HUES6 (cell line): ENCODE measurements around the gene SLC25A10.
A peak's percentile ranks its signal among the peaks of the same experiment; 100 is the strongest.

ENCODE experiments used
- H3K27ac ChIP-seq: 2 replicates; pipeline ENCODE4 v1.7.0; 2013; ENCODE audit warnings: low read depth, mild to moderate bottlenecking, low read length, inconsistent platforms
- H3K27me3 ChIP-seq: 2 replicates; pipeline ENCODE4 v1.6.1; 2013; ENCODE audit warnings: low read length; ENCODE audit not compliant: control insufficient read depth, insufficient read depth
- H3K36me3 ChIP-seq: 2 replicates; pipeline ENCODE4 v1.6.1; 2013; ENCODE audit warnings: low read length; ENCODE audit not compliant: control insufficient read depth, insufficient read depth
- H3K4me1 ChIP-seq: 2 replicates; pipeline ENCODE4 v1.6.1; 2013; ENCODE audit warnings: low read length; ENCODE audit not compliant: control insufficient read depth, insufficient read depth
- H3K4me3 ChIP-seq: 2 replicates; pipeline ENCODE4 v1.5.1; 2013; ENCODE audit warnings: low read depth, low read length
- H3K9ac ChIP-seq: one replicate; pipeline ENCODE4 v1.6.1; 2013; ENCODE audit warnings: mild to moderate bottlenecking, low read length
- H3K9me3 ChIP-seq: 2 replicates; pipeline ENCODE4 v1.6.1; 2013; ENCODE audit warnings: low read depth, low read length; ENCODE audit not compliant: control insufficient read depth, insufficient read depth

The SLC25A10 gene

GRCh38 chr17:81700353-81701287 is 11.5 kb upstream of the SLC25A10 start:
- Histone ChIP-seq H3K36me3 (peaks cover 66% of the 10 kb centered on the region), H3K4me1 (peaks cover 14% of the 10 kb centered on the region), H3K27me3 (no peaks in the 10 kb centered on the region), H3K4me3 (no peak overlapping the region), H3K27ac (no peak overlapping the region), H3K9me3 (no peaks in the 10 kb centered on the region), H3K9ac (peak overlapping the region; percentile 7)

DNA sequence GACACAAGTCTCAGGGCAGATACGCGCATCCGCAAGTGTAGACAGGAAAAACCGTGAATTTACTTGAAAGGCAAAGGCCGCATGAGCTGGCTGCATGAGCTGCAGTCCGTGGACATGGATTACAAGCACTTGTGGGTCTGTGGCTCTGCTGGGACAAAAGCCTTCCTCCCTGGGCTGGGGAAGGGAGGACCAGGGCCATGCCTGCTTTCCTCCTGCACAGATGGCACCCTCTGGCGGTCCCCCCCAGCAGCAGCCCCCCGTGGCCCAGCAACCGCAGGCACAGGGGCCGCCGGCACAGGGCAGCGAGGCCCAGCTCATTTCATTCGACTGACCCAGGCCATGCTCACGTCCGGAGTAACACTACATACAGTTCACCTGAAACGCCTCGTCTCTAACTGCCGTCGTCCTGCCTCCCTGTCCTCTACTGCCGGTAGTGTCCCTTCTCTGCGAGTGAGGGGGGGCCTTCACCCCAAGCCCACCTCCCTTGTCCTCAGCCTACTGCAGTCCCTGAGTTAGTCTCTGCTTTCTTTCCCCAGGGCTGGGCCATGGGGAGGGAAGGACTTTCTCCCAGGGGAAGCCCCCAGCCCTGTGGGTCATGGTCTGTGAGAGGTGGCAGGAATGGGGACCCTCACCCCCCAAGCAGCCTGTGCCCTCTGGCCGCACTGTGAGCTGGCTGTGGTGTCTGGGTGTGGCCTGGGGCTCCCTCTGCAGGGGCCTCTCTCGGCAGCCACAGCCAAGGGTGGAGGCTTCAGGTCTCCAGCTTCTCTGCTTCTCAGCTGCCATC is 10.6 kb upstream of the SLC25A10 start:
- no peak overlapping the region for H3K9ac ChIP-seq
- H3K4me3 ChIP-seq: peak overlapping the region; percentile 97

GRCh38 chr17:81702934-81703746 is 8.9 kb upstream of the SLC25A10 start, which contains the start of gene MRPL12:
MRPL12 (plus strand) TSS chr17:81703367; CDS start chr17:81703502, 135 bp downstream.
- H3K9me3 ChIP-seq: no peaks in the 10 kb centered on the region
- H3K4me3 ChIP-seq: peak within 1 kb of the TSS; percentile 97
- peaks cover 66% of the 10 kb centered on the region for H3K36me3 ChIP-seq
- H3K27ac ChIP-seq: peak within 1 kb of the TSS; percentile 92
- H3K9ac ChIP-seq: peak within 1 kb of the TSS; percentile 94
- no peaks in the 10 kb centered on the region for H3K27me3 ChIP-seq
- peaks cover 14% of the 10 kb centered on the region for H3K4me1 ChIP-seq

More for the DNA sequence above, 10.6 kb upstream of the SLC25A10 start:
- no peaks in the 10 kb centered on the region for H3K27me3 ChIP-seq
- peaks cover 66% of the 10 kb centered on the region for H3K36me3 ChIP-seq
- H3K4me1 ChIP-seq: peaks cover 14% of the 10 kb centered on the region
- no peak overlapping the region; the same call in 1 of the 2 replicates for H3K27ac ChIP-seq
- H3K9me3 ChIP-seq: no peaks in the 10 kb centered on the region

- Histone ChIP-seq H3K27me3 (no peaks in the 10 kb centered on the region), H3K36me3 (peaks cover 64% of the 10 kb centered on the region), H3K9ac (peak overlapping the region; percentile 94), H3K4me1 (peaks cover 14% of the 10 kb centered on the region), H3K27ac (peak overlapping the region; percentile 92), H3K9me3 (no peaks in the 10 kb centered on the region), H3K4me3 (peak overlapping the region; percentile 97)
Observed at GRCh38 chr17:81703747-81704654, 8.1 kb upstream of the SLC25A10 start.

GRCh38 chr17:81705518-81706231 is 6.4 kb upstream of the SLC25A10 start:
- Histone ChIP-seq H3K27ac (no peak overlapping the region), H3K36me3 (peaks cover 60% of the 10 kb centered on the region), H3K4me3 (no peak overlapping the region), H3K27me3 (peaks cover 4% of the 10 kb centered on the region; the same call in 1 of the 2 replicates), H3K9ac (no peak overlapping the region), H3K9me3 (no peaks in the 10 kb centered on the region), H3K4me1 (peaks cover 22% of the 10 kb centered on the region)

- peaks cover 9% of the 10 kb centered on the region; the same call in 1 of the 2 replicates for H3K27me3 ChIP-seq
- no peak overlapping the region for H3K27ac ChIP-seq
- no peak overlapping the region for H3K9ac ChIP-seq
- H3K4me1 ChIP-seq: peaks cover 27% of the 10 kb centered on the region
- no peak overlapping the region for H3K4me3 ChIP-seq
- H3K9me3 ChIP-seq: no peaks in the 10 kb centered on the region
- H3K36me3 ChIP-seq: peaks cover 54% of the 10 kb centered on the region
Observed at GRCh38 chr17:81706232-81706611, 5.9 kb upstream of the SLC25A10 start.

DNA sequence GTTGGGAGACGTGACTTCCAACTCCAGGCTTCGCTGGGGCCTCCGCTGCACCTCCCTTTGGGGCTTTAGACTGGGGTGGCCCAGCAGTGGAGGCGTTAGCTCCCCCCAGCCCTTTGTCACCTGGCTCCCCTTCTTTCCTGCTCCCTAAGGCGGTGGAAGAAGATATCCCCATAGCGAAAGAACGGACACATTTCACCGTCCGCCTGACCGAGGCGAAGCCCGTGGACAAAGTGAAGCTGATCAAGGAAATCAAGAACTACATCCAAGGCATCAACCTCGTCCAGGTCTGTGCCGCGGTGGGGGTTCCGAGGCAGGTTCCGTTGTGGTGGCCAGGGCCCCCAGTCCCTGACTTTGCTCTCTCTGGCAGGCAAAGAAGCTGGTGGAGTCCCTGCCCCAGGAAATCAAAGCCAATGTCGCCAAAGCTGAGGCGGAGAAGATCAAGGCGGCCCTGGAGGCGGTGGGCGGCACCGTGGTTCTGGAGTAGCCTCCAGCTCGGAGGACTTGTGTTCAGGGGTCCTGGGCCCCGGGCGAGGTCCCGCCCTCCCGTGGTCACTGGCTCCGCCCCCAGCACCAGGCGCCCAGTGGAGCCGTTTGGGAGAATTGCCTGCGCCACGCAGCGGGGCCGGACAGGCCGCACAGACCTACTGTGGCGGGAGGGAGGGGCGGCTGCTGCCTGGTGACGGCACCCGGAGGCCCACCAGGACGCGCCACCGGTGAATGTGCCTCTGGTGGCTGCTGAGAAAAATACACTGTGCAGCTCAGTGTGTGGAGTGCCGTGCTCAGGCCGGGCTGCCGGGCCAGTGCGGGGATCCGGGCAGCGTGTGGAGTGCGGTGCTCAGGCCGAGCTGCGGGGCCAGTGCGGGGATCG is 5.1 kb upstream of the SLC25A10 start:
- H3K4me3 ChIP-seq: no peak overlapping the region
- no peaks in the 10 kb centered on the region for H3K9me3 ChIP-seq
- peaks cover 9% of the 10 kb centered on the region; the same call in 1 of the 2 replicates for H3K27me3 ChIP-seq
- peaks cover 47% of the 10 kb centered on the region for H3K36me3 ChIP-seq
- no peak overlapping the region for H3K27ac ChIP-seq
- no peak overlapping the region for H3K9ac ChIP-seq
- H3K4me1 ChIP-seq: peaks cover 24% of the 10 kb centered on the region

DNA sequence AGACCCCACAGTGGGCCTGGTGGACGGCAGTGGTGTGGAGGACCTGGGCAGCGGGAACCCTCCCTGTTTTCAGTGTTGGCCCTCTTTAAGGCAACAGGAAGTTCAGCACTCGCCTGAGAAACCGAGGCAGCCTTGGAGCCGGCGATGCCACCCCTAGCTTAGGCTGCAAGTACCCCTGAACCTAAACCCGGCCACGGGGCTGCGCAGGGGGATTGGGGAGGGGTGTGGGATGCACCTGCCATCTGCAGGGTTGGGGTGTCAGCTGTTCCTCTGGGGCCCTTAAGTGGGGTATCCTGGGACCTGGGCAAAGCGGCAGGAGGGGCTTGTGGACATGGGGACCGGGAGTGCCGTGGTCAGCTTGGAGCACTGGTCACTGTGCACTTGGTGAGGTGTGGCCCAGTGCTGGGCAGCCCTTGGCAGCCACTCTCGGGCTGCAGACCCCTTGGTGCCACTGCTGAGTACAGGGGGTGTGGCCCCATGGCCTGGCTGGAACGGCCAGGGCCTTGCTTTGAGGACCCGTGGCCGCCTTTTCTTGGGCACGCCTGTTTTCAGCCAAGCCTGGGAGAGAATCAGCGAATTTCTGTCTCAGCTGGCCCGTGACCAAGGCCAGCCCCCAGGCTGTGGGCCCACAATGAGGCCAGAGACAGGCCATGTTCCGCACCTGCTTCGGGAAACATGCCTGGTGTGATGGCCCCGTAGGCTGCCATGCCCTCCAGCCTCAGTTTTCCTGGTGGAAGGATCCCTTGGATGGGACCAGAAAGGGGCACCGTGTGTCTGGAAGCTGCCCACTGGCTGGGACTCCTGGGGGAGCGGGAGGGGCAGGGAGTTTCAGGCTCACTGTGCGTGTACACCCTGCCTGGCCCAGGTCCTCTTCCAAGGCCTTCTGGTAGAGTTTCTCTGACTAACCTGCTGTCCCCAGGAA is 4.1 kb upstream of the SLC25A10 start:
- peaks cover 9% of the 10 kb centered on the region; the same call in 1 of the 2 replicates for H3K27me3 ChIP-seq
- H3K9me3 ChIP-seq: no peaks in the 10 kb centered on the region
- H3K4me1 ChIP-seq: peaks cover 21% of the 10 kb centered on the region
- no peak overlapping the region for H3K27ac ChIP-seq
- H3K4me3 ChIP-seq: no peak overlapping the region
- no peak overlapping the region for H3K9ac ChIP-seq
- H3K36me3 ChIP-seq: peaks cover 43% of the 10 kb centered on the region
